H9 (cell line): Measurements from ENCODE around the gene CALCOCO1. TPM values are rescaled to one million over a fixed set of nuclear protein-coding genes. Genes with fewer than 3 reads are reported as not detected.

Experiments used
- DNase-seq: peaks from one replicate; pipeline ENCODE4 v3.0.0-alpha.2; 2017
- H2AFZ ChIP-seq: one replicate; pipeline ENCODE4 v1.6.1; 2013; ENCODE audit warnings: mild to moderate bottlenecking, low read length, control low read depth, moderate library complexity
- H2AK5ac ChIP-seq: 2 replicates; pipeline ENCODE4 v1.6.1; 2013; ENCODE audit warnings: low read length, control low read depth, mixed read lengths; ENCODE audit not compliant: insufficient read length
- H2BK120ac ChIP-seq: one replicate; pipeline ENCODE4 v1.6.1; 2013; ENCODE audit warnings: low read depth, mild to moderate bottlenecking, low read length, control low read depth, inconsistent platforms; ENCODE audit not compliant: poor library complexity, severe bottlenecking
- H2BK12ac ChIP-seq: 2 replicates; pipeline ENCODE4 v1.6.1; 2013; ENCODE audit warnings: low read length, control low read depth, mixed read lengths, low read depth; ENCODE audit not compliant: insufficient read length
- H2BK15ac ChIP-seq: 2 replicates; pipeline ENCODE4 v1.6.1; 2013; ENCODE audit warnings: low read depth, low read length, control low read depth
- H2BK20ac ChIP-seq: one replicate; pipeline ENCODE4 v1.6.1; 2013; ENCODE audit warnings: low read depth, mild to moderate bottlenecking, low read length, control low read depth, inconsistent platforms; ENCODE audit not compliant: poor library complexity, severe bottlenecking
- H2BK5ac ChIP-seq: 2 replicates; pipeline ENCODE4 v1.6.1; 2013; ENCODE audit warnings: low read length, control low read depth, mixed read lengths; ENCODE audit not compliant: insufficient read length
- H3K14ac ChIP-seq: 2 replicates; pipeline ENCODE4 v1.6.1; 2013; ENCODE audit warnings: low read length, control low read depth; ENCODE audit not compliant: insufficient read depth
- H3K18ac ChIP-seq: 2 replicates; pipeline ENCODE4 v1.6.1; 2013; ENCODE audit warnings: low read depth, mild to moderate bottlenecking, mixed read lengths, low read length, control low read depth; ENCODE audit not compliant: insufficient read length
- H3K23ac ChIP-seq: 2 replicates; pipeline ENCODE4 v1.6.1; 2013; ENCODE audit warnings: low read length, control low read depth, mixed read lengths, low read depth; ENCODE audit not compliant: insufficient read length
- H3K23me2 ChIP-seq: 2 replicates; pipeline ENCODE4 v1.6.1; 2013; ENCODE audit warnings: low read depth, mild to moderate bottlenecking, mixed read lengths, low read length, control low read depth; ENCODE audit not compliant: insufficient read length, poor library complexity, severe bottlenecking
- H3K27ac ChIP-seq: 2 replicates; pipeline ENCODE4 v1.5.1; 2013; ENCODE audit warnings: low read length, control low read depth, mixed read lengths, low read depth; ENCODE audit not compliant: insufficient read length
- H3K27me3 ChIP-seq: 2 replicates; pipeline ENCODE4 v1.6.1; 2013; ENCODE audit warnings: low read length, control low read depth, inconsistent platforms; ENCODE audit not compliant: insufficient read depth
- H3K4ac ChIP-seq: 2 replicates; pipeline ENCODE4 v1.6.1; 2013; ENCODE audit warnings: low read depth, mild to moderate bottlenecking, control low read depth, inconsistent platforms, low read length, moderate library complexity
- H3K4me1 ChIP-seq: 2 replicates; pipeline ENCODE4 v1.6.1; 2013; ENCODE audit warnings: low read length, control low read depth, inconsistent platforms; ENCODE audit not compliant: insufficient read depth
- H3K4me2 ChIP-seq: 2 replicates; pipeline ENCODE4 v1.6.1; 2013; ENCODE audit warnings: low read length, control low read depth, mixed read lengths; ENCODE audit not compliant: insufficient read length, insufficient read depth
- H3K56ac ChIP-seq: 2 replicates; pipeline ENCODE4 v1.6.1; 2013; ENCODE audit warnings: low read depth, mild to moderate bottlenecking, mixed read lengths, low read length, control low read depth; ENCODE audit not compliant: insufficient read length
- H3K79me1 ChIP-seq: 2 replicates; pipeline ENCODE4 v1.6.1; 2013; ENCODE audit warnings: low read depth, mild to moderate bottlenecking, moderate library complexity, low read length, control low read depth, inconsistent platforms; ENCODE audit not compliant: insufficient read depth, poor library complexity, severe bottlenecking
- H3K79me2 ChIP-seq: 2 replicates; pipeline ENCODE4 v1.6.1; 2013; ENCODE audit warnings: low read length, control low read depth, inconsistent platforms; ENCODE audit not compliant: insufficient read depth
- H3K9ac ChIP-seq: 2 replicates; pipeline ENCODE4 v1.6.1; 2013; ENCODE audit warnings: low read length, control low read depth, mixed read lengths; ENCODE audit not compliant: insufficient read length; ENCODE audit errors: extremely low read depth
- H3K9me3 ChIP-seq: one replicate; pipeline ENCODE4 v1.6.1; 2013; ENCODE audit warnings: low read depth, low read length, inconsistent platforms; ENCODE audit not compliant: control insufficient read depth
- H3T11ph ChIP-seq: one replicate; pipeline ENCODE4 v1.6.1; 2013; ENCODE audit warnings: mild to moderate bottlenecking, low read length, control low read depth, inconsistent platforms
- H4K20me1 ChIP-seq: one replicate; pipeline ENCODE4 v1.6.1; 2013; ENCODE audit not compliant: control insufficient read depth, insufficient read length, insufficient read depth
- H4K5ac ChIP-seq: 2 replicates; pipeline ENCODE4 v1.6.1; 2013; ENCODE audit warnings: low read depth, mild to moderate bottlenecking, mixed read lengths, low read length, control low read depth; ENCODE audit not compliant: insufficient read length
- H4K8ac ChIP-seq: replicated peaks from 2 replicates; pipeline ENCODE4 v1.6.1; 2013; ENCODE audit warnings: low read length, control low read depth, mixed read lengths, low read depth; ENCODE audit not compliant: insufficient read length
- H4K91ac ChIP-seq: 2 replicates; pipeline ENCODE4 v1.6.1; 2013; ENCODE audit warnings: low read depth, mild to moderate bottlenecking, moderate library complexity, mixed read lengths, low read length, control low read depth; ENCODE audit not compliant: insufficient read length
- H3K27ac Mint-ChIP-seq, 3 experiments: 2 replicates in 2 of 3; 3 replicates in 1 of 3; pipeline ENCODE4 v1.8.0; 2020 to 2021; ENCODE audit warnings: mixed read lengths in 3 of 3, mild to moderate bottlenecking in 1 of 3, moderate library complexity in 1 of 3
- H3K27me3 Mint-ChIP-seq: 2 replicates; pipeline ENCODE4 v1.8.0; 2021; ENCODE audit warnings: low read depth, mild to moderate bottlenecking, moderate library complexity, mixed read lengths
- H3K36me3 Mint-ChIP-seq, 3 experiments: 2 replicates in 2 of 3; 3 replicates in 1 of 3; pipeline ENCODE4 v1.8.0; 2020 to 2021; ENCODE audit warnings: low read depth in 3 of 3, mixed read lengths in 3 of 3; ENCODE audit not compliant: insufficient read depth in 1 of 3
- H3K4me1 Mint-ChIP-seq, 2 experiments: 2 replicates each; pipeline ENCODE4 v1.8.0; 2020; ENCODE audit warnings: mixed read lengths in 2 of 2
- H3K4me3 Mint-ChIP-seq, 2 experiments: 2 replicates in 1 of 2; 3 replicates in 1 of 2; pipeline ENCODE4 v1.8.0; 2020 to 2021; ENCODE audit warnings: mild to moderate bottlenecking in 2 of 2, mixed read lengths in 2 of 2, moderate library complexity in 1 of 2
- H3K9me3 Mint-ChIP-seq, 2 experiments: 2 replicates in 1 of 2; 3 replicates in 1 of 2; pipeline ENCODE4 v1.8.0; 2020; ENCODE audit warnings: mild to moderate bottlenecking in 2 of 2, mixed read lengths in 2 of 2, moderate library complexity in 1 of 2
- CTCF ChIP-seq: fragments of 200-600 bp; sonication (generic); conservative IDR thresholded peaks from 3 replicates; pipeline ENCODE4 v1.8.0; 2021; ENCODE audit warnings: antibody characterized with exemption, mild to moderate bottlenecking
- WGBS: extraction: QIAGEN DNeasy Blood & Tissue Kit; methylation state at CpG from one replicate; pipeline ENCODE4 v1.1.7; 2013; ENCODE audit warnings: missing lambda C conversion rate, low lambda C conversion rate, mixed read lengths; ENCODE audit not compliant: insufficient read length; ENCODE audit errors: extremely low coverage; 5-methylcytosine and 5-hydroxymethylcytosine counted together
- total RNA-seq: library from RNA; stranded (reverse); gene quantifications from 2 replicates; pipeline ENCODE4 v1.2.1, GENCODE V29; 2021

Gene CALCOCO1
- total RNA-seq, 1 experiment from 2014 or later = 22.3 TPM

GRCh38 chr12:53701518-53702264, 25.6 kb downstream of the CALCOCO1 start:
- Histone ChIP-seq H2BK120ac (no peak overlapping the region), H3K9ac (no peak overlapping the region), H3K79me2 (no peaks in the 10 kb centered on the region), H3T11ph (no peak overlapping the region), H4K20me1 (no peaks in the 10 kb centered on the region), H3K14ac (no peak overlapping the region), H3K23ac (no peak overlapping the region), H2BK12ac (no peak overlapping the region), H3K56ac (no peak overlapping the region), H2BK15ac (no peak overlapping the region), H2AFZ (no peak overlapping the region), H3K4ac (no peak overlapping the region), H3K27ac (no peak overlapping the region), H3K18ac (no peak overlapping the region), H3K4me2 (no peak overlapping the region), H3K79me1 (no peaks in the 10 kb centered on the region), H4K91ac (no peak overlapping the region), H3K4me1 (no peaks in the 10 kb centered on the region), H3K27me3 (peaks cover 4% of the 10 kb centered on the region; the same call in 1 of the 2 replicates), H3K9me3 (no peaks in the 10 kb centered on the region), H4K5ac (no peak overlapping the region), H2BK20ac (no peak overlapping the region), H2AK5ac (no peak overlapping the region), H2BK5ac (no peak overlapping the region), H3K23me2 (peaks cover under 1% of the 10 kb centered on the region), H4K8ac (no peak overlapping the region)
- DNase-seq = peak; percentile 89
- Mint-ChIP-seq H3K36me3 (no peaks in the 10 kb centered on the region), H3K27me3 (peaks cover 88% of the 10 kb centered on the region), H3K4me3 (peak overlapping the region in 1 of 2 experiments; percentile 51; a peak in 2 of 5 replicates), H3K9me3 (peaks cover 0 to 3% of the 10 kb centered on the region in 2 experiments; a peak in 1 of 5 replicates), H3K27ac (no peak overlapping the region), H3K4me1 (peaks cover 13 to 17% of the 10 kb centered on the region in 2 experiments)
- WGBS = no CpG with 5 or more reads among the region's 8 CpGs
- TF ChIP-seq CTCF = peak; percentile 97
